Glomerular visceral epithelial cell (primary cell): ENCODE measurements around the gene POU5F1.

ENCODE experiments used
- DNase-seq: peaks from one replicate; pipeline ENCODE4 v3.0.0-alpha.2; 2016; ENCODE audit errors: extremely low spot score

POU5F1 gene

GRCh38 chr6:31116661-31117385 is 53.7 kb downstream of the POU5F1 start:
- no peak for DNase-seq

GRCh38 chr6:31115941-31116560 is 54.4 kb downstream of the POU5F1 start:
- DNase-seq: no peak

GRCh38 chr6:31114970-31115849 is 55.3 kb downstream of the POU5F1 start:
- peak; percentile 51 for DNase-seq

DNA sequence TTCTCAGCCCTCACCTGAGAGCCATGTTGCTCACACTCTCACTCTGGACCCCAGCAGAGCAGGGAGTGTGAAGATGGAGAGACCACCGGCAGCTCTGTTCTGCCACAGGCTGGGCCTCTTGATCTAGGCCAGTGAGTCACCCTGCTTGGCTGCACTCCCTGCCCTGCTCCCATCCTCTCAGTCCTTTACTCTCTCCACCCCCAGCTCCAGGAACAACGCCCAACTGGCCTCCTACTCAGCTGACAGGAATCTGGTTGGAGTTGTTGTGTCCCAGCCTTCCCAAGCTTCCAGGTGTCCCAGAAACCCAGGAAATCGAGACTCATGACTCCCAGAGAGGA is 56.0 kb downstream of the POU5F1 start, which contains the start of gene PSORS1C1:
TSS of gene PSORS1C1 (plus strand) at position 260 of the 338 bp plus-strand sequence. CDS start 14,833 bp downstream, outside the sequence.
- peak; percentile 92 for DNase-seq
